SIG-M5 treated with dmso at 0.1 percent for 504 hours (cell line): ENCODE measurements around the gene NMD3.
A peak's percentile ranks its signal among the peaks of the same experiment; 100 is the strongest.
"Not testable (repeated sequence)": the region's sequence is repeated elsewhere in the genome, so short reads cannot be mapped to it uniquely, and the experiment has no call there.

ENCODE experiments used
- DNase-seq: peaks from one replicate; lab custom pipeline; 2025; ENCODE audit not compliant: unreplicated experiment; lab: John Stamatoyannopoulos, UW

NMD3 gene

GRCh38 chr3:161274691-161275298 is 53.7 kb downstream of the NMD3 start:
- peak; percentile 60 for DNase-seq

- DNase-seq: no peak
Observed at GRCh38 chr3:161275919-161276318, 54.8 kb downstream of the NMD3 start.

GRCh38 chr3:161282387-161282786 is 61.3 kb downstream of the NMD3 start:
- not testable (repeated sequence) for DNase-seq

DNA sequence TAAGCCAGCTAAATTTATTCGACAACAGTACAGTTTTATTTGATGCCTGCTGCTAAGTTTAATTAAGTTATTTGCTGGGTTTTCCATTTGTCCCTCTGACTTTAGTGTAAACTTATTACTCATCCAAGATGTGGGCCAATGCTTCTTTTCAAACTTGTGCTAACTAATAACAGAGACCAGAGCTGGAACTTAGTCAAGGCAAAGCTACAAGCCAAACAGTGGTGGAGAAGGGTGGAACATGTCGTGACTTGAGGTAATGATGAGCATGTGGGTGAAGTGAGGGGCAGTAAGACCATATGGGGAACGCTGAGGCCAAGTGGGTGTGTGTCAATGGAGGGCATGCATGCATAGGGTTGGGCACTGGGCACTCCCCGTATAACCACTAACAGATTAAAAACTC is 63.9 kb downstream of the NMD3 start:
- no peak for DNase-seq

DNA sequence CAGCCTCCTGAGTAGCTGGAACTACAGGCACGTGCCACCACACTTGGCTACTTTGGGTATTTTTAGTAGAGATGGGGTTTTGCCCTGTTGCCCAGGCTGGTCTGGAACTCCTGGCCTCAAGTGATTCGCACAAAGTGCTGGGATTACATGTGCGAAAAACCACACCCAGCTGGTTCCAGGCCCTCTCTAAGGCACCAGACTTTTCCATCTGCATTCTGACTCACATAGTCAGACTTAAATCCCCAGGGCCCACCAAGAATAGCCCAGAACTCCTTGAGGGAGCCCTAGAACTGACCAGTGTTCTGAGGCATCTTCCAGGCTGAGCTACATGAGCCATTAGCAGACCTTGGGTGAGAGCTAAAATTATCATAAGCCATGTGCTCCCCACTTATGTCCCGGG is 68.1 kb downstream of the NMD3 start:
- no peak for DNase-seq

GRCh38 chr3:161291191-161291901 is 70.2 kb downstream of the NMD3 start:
- no peak for DNase-seq

DNA sequence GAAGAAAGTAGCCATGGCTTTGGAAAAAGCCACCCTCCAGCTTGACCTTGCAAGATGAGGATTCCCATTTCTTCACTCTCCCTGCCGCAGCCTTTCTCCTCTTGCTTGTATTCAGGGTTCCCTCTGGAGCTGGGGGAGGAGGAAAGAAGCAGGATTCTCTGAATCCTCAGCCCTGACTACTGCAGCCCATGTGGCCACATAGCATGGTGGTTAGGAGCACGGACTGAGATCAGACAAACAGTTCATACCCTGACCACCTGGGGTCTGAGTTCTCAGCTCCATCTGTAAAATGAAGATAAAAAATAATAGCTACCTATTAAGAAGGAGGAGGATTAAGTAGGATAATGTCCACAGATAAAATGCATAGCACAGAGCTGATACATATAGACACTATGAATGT is 72.3 kb downstream of the NMD3 start:
- DNase-seq: no peak

DNA sequence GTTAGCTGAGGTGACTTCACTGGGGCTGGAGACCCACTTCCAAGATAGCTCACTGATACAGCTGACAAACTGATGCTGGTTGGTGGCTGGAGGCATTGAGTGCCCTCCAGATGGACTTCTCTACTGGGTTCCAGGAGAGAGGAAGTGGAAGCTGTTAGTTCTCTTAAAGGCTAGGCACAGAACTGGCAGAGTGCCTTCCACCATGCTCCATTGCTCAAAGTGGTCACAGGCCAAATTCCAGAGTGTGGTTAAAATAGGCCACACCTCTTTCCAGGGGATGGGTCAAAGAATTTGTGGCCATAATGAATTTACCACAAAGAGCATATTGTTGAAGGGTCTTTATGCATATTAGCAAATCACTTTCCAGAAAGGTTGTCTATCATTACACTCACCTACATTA is 74.2 kb downstream of the NMD3 start:
- DNase-seq: no peak

- no peak for DNase-seq
Observed at GRCh38 chr3:161296814-161297213, 75.7 kb downstream of the NMD3 start.
